GM12891 (cell line): ENCODE results near the gene STX16.

Experiments
- DNase-seq: peaks from one replicate; pipeline ENCODE4 v3.0.0; 2011; ENCODE audit warnings: low spot score; ENCODE audit not compliant: insufficient read length
- FAIRE-seq: peaks from 2 replicates; lab custom pipeline; 2011; peaks lifted over from hg19 to GRCh38; lab: Jason Lieb, UNC
- PAX5 ChIP-seq: IDR thresholded peaks from 2 replicates; pipeline ENCODE4 v1.6.1; 2011; ENCODE audit warnings: low read length, moderate library complexity, mild to moderate bottlenecking; ENCODE audit not compliant: insufficient read depth, severe bottlenecking
- POLR2A ChIP-seq: IDR thresholded peaks from 2 replicates; pipeline ENCODE4 v1.6.1; 2011; ENCODE audit warnings: low read depth, low read length, control low read depth
- POLR2AphosphoS5 ChIP-seq: IDR thresholded peaks from 2 replicates; pipeline ENCODE4 v1.6.1; 2011; ENCODE audit warnings: low read depth, low read length, control low read depth
- POU2F2 ChIP-seq: IDR thresholded peaks from 2 replicates; pipeline ENCODE4 v1.6.1; 2011; ENCODE audit warnings: low read depth, mild to moderate bottlenecking, control low read depth, low read length, moderate library complexity
- SPI1 ChIP-seq: IDR thresholded peaks from 2 replicates; pipeline ENCODE4 v1.6.1; 2011; ENCODE audit warnings: low read depth, low read length, control low read depth
- TAF1 ChIP-seq: IDR thresholded peaks from 2 replicates; pipeline ENCODE4 v1.6.1; 2011; ENCODE audit warnings: low read depth, low read length, control low read depth

Gene STX16

GRCh38 chr20:58695084-58695722 lies 44.1 kb downstream of the STX16 start:
- FAIRE-seq, result peak; percentile 91
- no peak for TF ChIP-seq POU2F2
- TF ChIP-seq TAF1, result no peak
- no peak for TF ChIP-seq POLR2AphosphoS5
- TF ChIP-seq PAX5, result no peak
- TF ChIP-seq POLR2A, result no peak
- no peak for TF ChIP-seq SPI1
- no peak for DNase-seq

GRCh38 chr20:58695895-58696375 lies 44.9 kb downstream of the STX16 start:
- TF ChIP-seq PAX5 (no peak), POU2F2 (no peak)
- no peak for DNase-seq
- no peak for FAIRE-seq

GRCh38 chr20:58696411-58696961 lies 45.4 kb downstream of the STX16 start:
- DNase-seq (no peak), FAIRE-seq (no peak)
- no peak for TF ChIP-seq TAF1
- TF ChIP-seq POU2F2, result no peak
- no peak for TF ChIP-seq PAX5
- no peak for TF ChIP-seq POLR2AphosphoS5

- DNase-seq (no peak), FAIRE-seq (no peak)
- TF ChIP-seq SPI1, result no peak
- no peak for TF ChIP-seq POLR2AphosphoS5
Measured at GRCh38 chr20:58697201-58697866, 46.3 kb downstream of the STX16 start.

GRCh38 chr20:58697867-58698703 lies 47.0 kb downstream of the STX16 start:
- no peak for DNase-seq
- no peak for FAIRE-seq
- TF ChIP-seq SPI1, result no peak
- no peak for TF ChIP-seq TAF1
- TF ChIP-seq POU2F2, result no peak
- no peak for TF ChIP-seq POLR2A
- TF ChIP-seq POLR2AphosphoS5, result no peak
- TF ChIP-seq PAX5, result no peak

- no peak for TF ChIP-seq PAX5
- TF ChIP-seq POU2F2, result no peak
- no peak for TF ChIP-seq POLR2A
- TF ChIP-seq POLR2AphosphoS5, result no peak
- TF ChIP-seq TAF1, result no peak
- TF ChIP-seq SPI1, result no peak
- no peak for FAIRE-seq
- no peak for DNase-seq
Measured at GRCh38 chr20:58698741-58699622, 47.9 kb downstream of the STX16 start.

- no peak for FAIRE-seq
- no peak for TF ChIP-seq POLR2AphosphoS5
- no peak for TF ChIP-seq TAF1
- no peak for TF ChIP-seq POU2F2
- TF ChIP-seq PAX5, result no peak
- no peak for TF ChIP-seq POLR2A
- no peak for TF ChIP-seq SPI1
- no peak for DNase-seq
Measured at GRCh38 chr20:58699623-58700107, 48.6 kb downstream of the STX16 start.

- TF ChIP-seq POLR2A (no peak), SPI1 (no peak), PAX5 (no peak), POLR2AphosphoS5 (no peak), TAF1 (no peak), POU2F2 (no peak)
Measured at GRCh38 chr20:58700121-58700821, 49.2 kb downstream of the STX16 start.

More at GRCh38 chr20:58700121-58700821, 49.2 kb downstream of the STX16 start:
- FAIRE-seq (no peak), DNase-seq (no peak)
